Right atrium auricular region (tissue), 2 donors: ENCODE data around the gene LRBA. TPM values are rescaled to one million over a fixed set of nuclear protein-coding genes. Genes with fewer than 3 reads are reported as not detected.

Experiments used
- DNase-seq: peaks from one replicate; pipeline ENCODE4 v3.0.0-alpha.2; 2019; ENCODE audit warnings: low spot score
- H3K27ac ChIP-seq, 2 donors: fragments of 200-600 bp; sonication (generic); 1 replicate in 1 of 2; 2 replicates in 1 of 2; pipeline ENCODE4 v1.5.1; 2016 to 2019
- H3K27me3 ChIP-seq, 2 donors: fragments of 200-600 bp; sonication (generic); one replicate each; pipeline versions ENCODE4 v1.5.1 to v1.6.0; 2017 to 2019
- H3K36me3 ChIP-seq: fragments of 200-600 bp; sonication (generic); one replicate; pipeline ENCODE4 v1.5.1; 2016
- H3K4me1 ChIP-seq, 2 donors: fragments of 200-600 bp; sonication (generic); one replicate each; pipeline versions ENCODE4 v1.5.1 to v1.6.0; 2017 to 2019
- H3K4me3 ChIP-seq, 2 donors: fragments of 200-600 bp; sonication (generic); 1 replicate in 1 of 2; 2 replicates in 1 of 2; pipeline ENCODE4 v1.5.1; 2017 to 2019; ENCODE audit warnings: mild to moderate bottlenecking in 1 of 2, moderate library complexity in 1 of 2
- H3K9me3 ChIP-seq, 2 donors: fragments of 200-600 bp; sonication (generic); one replicate each; pipeline ENCODE4 v1.5.1; 2019
- total RNA-seq, 2 donors: library from RNA; depleted of rRNA; stranded (reverse); fragments of >200 nt; gene quantifications; one replicate each; pipeline ENCODE4 v1.1.0, GENCODE V29; 2016
- TF ChIP-seq, protein P1 (sequence below), 2 donors: fragments of 200-600 bp; sonication (generic); IDR thresholded peaks; one replicate each; pipeline ENCODE4 v1.5.1; 2019; ENCODE audit warnings: antibody characterized with exemption in 2 of 2

The LRBA gene
- total RNA-seq, 2 donors from 2014 or later: 20.8 to 37.7 TPM

- Histone ChIP-seq H3K27ac (no peak overlapping the region), H3K36me3 (no peaks in the 10 kb centered on the region), H3K27me3 (no peaks in the 10 kb centered on the region), H3K9me3 (no peaks in the 10 kb centered on the region), H3K4me3 (no peak overlapping the region), H3K4me1 (no peaks in the 10 kb centered on the region)
- TF ChIP-seq, protein P1, sequence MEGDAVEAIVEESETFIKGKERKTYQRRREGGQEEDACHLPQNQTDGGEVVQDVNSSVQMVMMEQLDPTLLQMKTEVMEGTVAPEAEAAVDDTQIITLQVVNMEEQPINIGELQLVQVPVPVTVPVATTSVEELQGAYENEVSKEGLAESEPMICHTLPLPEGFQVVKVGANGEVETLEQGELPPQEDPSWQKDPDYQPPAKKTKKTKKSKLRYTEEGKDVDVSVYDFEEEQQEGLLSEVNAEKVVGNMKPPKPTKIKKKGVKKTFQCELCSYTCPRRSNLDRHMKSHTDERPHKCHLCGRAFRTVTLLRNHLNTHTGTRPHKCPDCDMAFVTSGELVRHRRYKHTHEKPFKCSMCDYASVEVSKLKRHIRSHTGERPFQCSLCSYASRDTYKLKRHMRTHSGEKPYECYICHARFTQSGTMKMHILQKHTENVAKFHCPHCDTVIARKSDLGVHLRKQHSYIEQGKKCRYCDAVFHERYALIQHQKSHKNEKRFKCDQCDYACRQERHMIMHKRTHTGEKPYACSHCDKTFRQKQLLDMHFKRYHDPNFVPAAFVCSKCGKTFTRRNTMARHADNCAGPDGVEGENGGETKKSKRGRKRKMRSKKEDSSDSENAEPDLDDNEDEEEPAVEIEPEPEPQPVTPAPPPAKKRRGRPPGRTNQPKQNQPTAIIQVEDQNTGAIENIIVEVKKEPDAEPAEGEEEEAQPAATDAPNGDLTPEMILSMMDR (IDR thresholded peaks at IDR 0.05): peak in 1 of 2 donors; percentile 45
- DNase-seq: no peak
Measured at GRCh38 chr4:150217192-150217591, 797.9 kb downstream of the LRBA start.

DNA sequence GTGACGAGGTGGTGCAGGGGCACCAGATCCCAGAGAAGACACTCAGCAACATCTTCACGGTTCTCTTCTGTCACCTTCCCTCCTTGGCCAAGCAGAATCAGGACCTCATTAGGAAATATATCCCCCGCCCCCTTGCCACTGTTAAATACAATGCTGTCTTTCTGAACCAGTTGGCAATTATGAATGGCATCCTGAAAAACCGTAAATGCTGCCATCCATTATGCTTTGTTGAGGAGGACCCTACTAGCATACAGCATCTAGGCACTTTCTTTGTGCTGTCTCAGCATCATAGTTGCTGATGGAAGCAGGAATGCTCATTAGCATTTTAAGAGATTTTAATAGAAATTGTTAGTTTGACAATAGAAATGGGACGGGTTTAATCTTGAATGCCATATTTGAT lies 798.4 kb downstream of the LRBA start:
- Histone ChIP-seq H3K4me3 (no peak overlapping the region), H3K27me3 (no peaks in the 10 kb centered on the region), H3K36me3 (no peaks in the 10 kb centered on the region), H3K27ac (no peak overlapping the region), H3K4me1 (no peaks in the 10 kb centered on the region), H3K9me3 (no peaks in the 10 kb centered on the region)
- TF ChIP-seq, protein P1 (IDR thresholded peaks at IDR 0.05): no peak
- DNase-seq: no peak

DNA sequence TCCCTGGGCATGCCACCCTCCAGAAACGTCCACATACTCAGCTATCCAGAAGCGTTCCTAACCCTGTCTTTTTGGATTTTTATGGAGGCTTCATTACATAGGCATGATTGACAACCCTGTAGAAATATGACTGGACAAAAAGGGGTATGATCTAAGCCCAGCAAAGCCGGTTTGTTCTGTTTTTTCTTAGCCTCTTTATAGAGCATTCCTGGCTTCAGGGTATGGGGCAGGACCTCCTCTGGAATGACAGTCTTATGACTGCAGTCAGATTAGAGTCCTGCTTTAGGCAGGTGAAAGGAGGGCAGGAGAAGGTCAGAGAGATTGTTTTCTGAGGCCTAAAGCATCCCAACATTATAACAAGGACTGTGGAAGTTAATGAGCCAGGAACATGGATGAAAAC lies 799.5 kb downstream of the LRBA start:
- H3K4me1 ChIP-seq: no peaks in the 10 kb centered on the region
- no peaks in the 10 kb centered on the region for H3K9me3 ChIP-seq
- H3K36me3 ChIP-seq: no peaks in the 10 kb centered on the region
- DNase-seq: no peak
- TF ChIP-seq, protein P1 (IDR thresholded peaks at IDR 0.05): no peak
- no peak overlapping the region for H3K27ac ChIP-seq
- H3K27me3 ChIP-seq: no peaks in the 10 kb centered on the region
- H3K4me3 ChIP-seq: no peak overlapping the region

Other genes with a start within 250 kb of the LRBA start
- gene RPS3A, start 84.3 kb upstream of the LRBA start, total RNA-seq: 1,000 to 10,000 TPM; 1,734 to 2,285 TPM